ENCODE measurements around the gene UBD.

- no peak for TF ChIP-seq CTCF (IDR thresholded peaks at IDR 0.05; ENCODE audit: poor library complexity)
- TF ChIP-seq EZH2 (IDR thresholded peaks at IDR 0.05; ENCODE audit: borderline replicate concordance), result no peak
Observed at GRCh38 chr6:29590218-29590808, 30.8 kb upstream of the UBD start.

All from hepatocyte (in vitro differentiated cells).